ENCODE results near the gene CFH. TPM values are rescaled to one million over a fixed set of nuclear protein-coding genes. Genes with fewer than 3 reads are reported as not detected.

Gene CFH
- total RNA-seq, 1 donor from 2014 or later, result 108 TPM

- no peak overlapping the region for H3K27ac ChIP-seq
- TF ChIP-seq, protein P1, sequence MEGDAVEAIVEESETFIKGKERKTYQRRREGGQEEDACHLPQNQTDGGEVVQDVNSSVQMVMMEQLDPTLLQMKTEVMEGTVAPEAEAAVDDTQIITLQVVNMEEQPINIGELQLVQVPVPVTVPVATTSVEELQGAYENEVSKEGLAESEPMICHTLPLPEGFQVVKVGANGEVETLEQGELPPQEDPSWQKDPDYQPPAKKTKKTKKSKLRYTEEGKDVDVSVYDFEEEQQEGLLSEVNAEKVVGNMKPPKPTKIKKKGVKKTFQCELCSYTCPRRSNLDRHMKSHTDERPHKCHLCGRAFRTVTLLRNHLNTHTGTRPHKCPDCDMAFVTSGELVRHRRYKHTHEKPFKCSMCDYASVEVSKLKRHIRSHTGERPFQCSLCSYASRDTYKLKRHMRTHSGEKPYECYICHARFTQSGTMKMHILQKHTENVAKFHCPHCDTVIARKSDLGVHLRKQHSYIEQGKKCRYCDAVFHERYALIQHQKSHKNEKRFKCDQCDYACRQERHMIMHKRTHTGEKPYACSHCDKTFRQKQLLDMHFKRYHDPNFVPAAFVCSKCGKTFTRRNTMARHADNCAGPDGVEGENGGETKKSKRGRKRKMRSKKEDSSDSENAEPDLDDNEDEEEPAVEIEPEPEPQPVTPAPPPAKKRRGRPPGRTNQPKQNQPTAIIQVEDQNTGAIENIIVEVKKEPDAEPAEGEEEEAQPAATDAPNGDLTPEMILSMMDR (IDR thresholded peaks at IDR 0.05), result no peak
- no peaks in the 10 kb centered on the region for H3K4me1 ChIP-seq
- no peak overlapping the region for H3K4me3 ChIP-seq
- intact Hi-C loops (cut with DNase I), result no loop called here
- H3K27me3 ChIP-seq, result no peaks in the 10 kb centered on the region
- no peaks in the 10 kb centered on the region for H3K9me3 ChIP-seq
- no peak for DNase-seq (ENCODE audit: low spot score in 2 of 2)
- no peaks in the 10 kb centered on the region for H3K36me3 ChIP-seq
These were observed 15.3 kb downstream of the CFH start for GRCh38 chr1:196667131-196667530.

DNA sequence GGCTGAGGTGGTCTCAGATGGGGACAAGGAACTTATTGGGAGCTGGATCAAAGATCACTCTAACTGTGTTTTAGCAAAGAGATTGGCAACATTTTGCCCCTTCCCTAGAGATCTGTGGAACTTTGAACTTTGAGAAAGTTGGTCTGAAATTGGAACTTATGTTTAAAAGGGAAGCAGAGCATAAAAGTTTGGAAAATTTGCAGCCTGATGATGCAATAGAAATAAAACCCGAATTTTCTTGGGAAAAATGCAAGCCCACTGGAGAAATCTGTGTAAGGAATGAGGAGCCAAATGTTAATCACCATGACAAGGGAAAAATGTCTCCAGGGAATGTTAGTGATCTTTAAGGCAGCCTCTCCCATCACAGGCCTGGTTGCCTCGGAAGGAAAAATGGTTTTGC, 17.2 kb downstream of the CFH start:
- Histone ChIP-seq H3K27ac (no peak overlapping the region), H3K27me3 (no peaks in the 10 kb centered on the region), H3K9me3 (no peaks in the 10 kb centered on the region), H3K4me1 (no peaks in the 10 kb centered on the region), H3K4me3 (no peak overlapping the region), H3K36me3 (no peaks in the 10 kb centered on the region)
- DNase-seq (ENCODE audit: low spot score in 2 of 2), result no peak
- intact Hi-C loops (cut with DNase I), result no loop called here
- TF ChIP-seq, protein P1 (IDR thresholded peaks at IDR 0.05), result no peak

DNA sequence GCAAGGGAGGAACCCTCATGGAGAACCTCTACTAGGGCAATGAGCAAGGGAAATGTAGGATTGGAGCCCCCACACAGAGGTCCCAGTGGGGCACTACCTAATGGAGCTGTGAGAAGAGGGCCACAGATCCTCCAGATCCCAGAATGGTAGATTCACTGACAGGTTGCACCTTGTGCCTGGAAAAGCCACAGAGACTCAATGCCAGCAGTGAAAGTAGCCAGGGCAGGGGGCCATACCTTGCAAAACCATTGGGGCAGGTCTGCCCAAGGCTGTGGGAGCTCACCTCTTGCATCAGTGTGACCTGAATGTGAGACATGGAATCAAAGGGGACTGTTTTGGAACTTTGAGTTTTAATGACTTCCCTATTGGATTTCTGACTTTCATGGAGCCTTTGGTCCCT, 17.9 kb downstream of the CFH start:
- H3K4me3 ChIP-seq, result no peak overlapping the region
- H3K9me3 ChIP-seq, result no peaks in the 10 kb centered on the region
- intact Hi-C loops (cut with DNase I), result no loop called here
- TF ChIP-seq, protein P1 (IDR thresholded peaks at IDR 0.05), result no peak
- no peaks in the 10 kb centered on the region for H3K27me3 ChIP-seq
- no peaks in the 10 kb centered on the region for H3K36me3 ChIP-seq
- DNase-seq (ENCODE audit: low spot score in 2 of 2), result no peak
- no peaks in the 10 kb centered on the region for H3K4me1 ChIP-seq
- H3K27ac ChIP-seq, result no peak overlapping the region

DNA sequence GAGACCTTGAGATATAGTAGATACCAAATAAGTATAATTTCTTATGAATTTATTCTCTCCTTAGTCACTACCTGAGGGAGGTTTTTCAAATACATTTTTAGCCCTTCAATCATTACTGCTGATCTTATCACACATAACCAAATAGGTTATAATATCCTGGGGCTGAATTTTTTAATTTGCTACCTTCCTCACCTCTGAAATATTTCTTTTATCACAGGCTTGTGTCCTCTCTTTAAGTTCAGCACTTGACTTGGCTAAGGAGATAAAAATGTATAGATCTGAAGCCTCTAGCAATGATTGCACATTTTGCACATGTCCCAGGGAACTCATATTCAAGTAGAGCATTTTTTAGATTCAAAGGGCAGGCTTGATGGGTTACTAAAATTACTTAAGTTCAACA, 23.1 kb downstream of the CFH start:
- Histone ChIP-seq H3K4me1 (no peaks in the 10 kb centered on the region), H3K36me3 (no peaks in the 10 kb centered on the region), H3K27ac (no peak overlapping the region), H3K27me3 (no peaks in the 10 kb centered on the region), H3K4me3 (no peak overlapping the region), H3K9me3 (no peaks in the 10 kb centered on the region)
- intact Hi-C loops (cut with DNase I), result no loop called here
- no peak for DNase-seq (ENCODE audit: low spot score in 2 of 2)
- TF ChIP-seq, protein P1 (IDR thresholded peaks at IDR 0.05), result no peak

- Histone ChIP-seq H3K27ac (no peak overlapping the region), H3K4me3 (no peak overlapping the region), H3K4me1 (no peaks in the 10 kb centered on the region), H3K36me3 (no peaks in the 10 kb centered on the region), H3K27me3 (no peaks in the 10 kb centered on the region), H3K9me3 (no peaks in the 10 kb centered on the region)
- intact Hi-C loops (cut with DNase I), result no loop called here
- TF ChIP-seq, protein P1 (IDR thresholded peaks at IDR 0.05), result no peak
- no peak for DNase-seq (ENCODE audit: low spot score in 2 of 2)
These were observed 26.1 kb downstream of the CFH start for GRCh38 chr1:196677781-196678509.

- no peak for DNase-seq (ENCODE audit: low spot score in 2 of 2)
- intact Hi-C loops (cut with DNase I), result no loop called here
- H3K27ac ChIP-seq, result no peak overlapping the region
- H3K36me3 ChIP-seq, result no peaks in the 10 kb centered on the region
- TF ChIP-seq, protein P1 (IDR thresholded peaks at IDR 0.05), result no peak
- H3K27me3 ChIP-seq, result no peaks in the 10 kb centered on the region
- no peak overlapping the region for H3K4me3 ChIP-seq
- H3K4me1 ChIP-seq, result no peaks in the 10 kb centered on the region
- H3K9me3 ChIP-seq, result no peaks in the 10 kb centered on the region
These were observed 26.7 kb downstream of the CFH start for GRCh38 chr1:196678510-196678884.

All from ascending aorta (tissue), 2 donors.